Neural cell (in vitro differentiated cells): ENCODE measurements around the gene BPIFB4. TPM values are rescaled to one million over a fixed set of nuclear protein-coding genes. Genes with fewer than 3 reads are reported as not detected.

ENCODE experiments used
- H2AFZ ChIP-seq: fragments of 200-600, 300-800 bp; sonication (generic), shearing (Covaris generic); 2 replicates; pipeline ENCODE4 v1.6.0; 2014; ENCODE audit warnings: low read depth, mild to moderate bottlenecking, antibody characterized with exemption, low read length, moderate library complexity
- H3F3A ChIP-seq: fragments of 200-600 bp; shearing (Covaris generic); 2 replicates; pipeline ENCODE4 v1.6.1; 2016; ENCODE audit warnings: mild to moderate bottlenecking, moderate library complexity, mixed read lengths, antibody characterized with exemption, low read length; ENCODE audit not compliant: insufficient read depth, poor library complexity, severe bottlenecking
- H3K27ac ChIP-seq: fragments of 200-600, 300-800 bp; sonication (generic), shearing (Covaris generic); 2 replicates; pipeline ENCODE4 v1.5.1; 2014; ENCODE audit warnings: mild to moderate bottlenecking, low read length, moderate library complexity
- H3K27me3 ChIP-seq: fragments of 300-800, 200-600 bp; sonication (generic), shearing (Covaris generic); 2 replicates; pipeline ENCODE4 v1.6.0; 2014; ENCODE audit warnings: mild to moderate bottlenecking, low read depth, low read length, moderate library complexity; ENCODE audit not compliant: insufficient read depth
- H3K36me3 ChIP-seq: fragments of 300-800, 200-600 bp; sonication (generic), shearing (Covaris generic); 2 replicates; pipeline ENCODE4 v1.5.1; 2014; ENCODE audit warnings: mild to moderate bottlenecking, antibody characterized with exemption, low read length, moderate library complexity; ENCODE audit not compliant: insufficient read depth
- H3K4me2 ChIP-seq: fragments of 300-800, 200-600 bp; sonication (generic), shearing (Covaris generic); 2 replicates; pipeline ENCODE4 v1.6.0; 2014; ENCODE audit warnings: mild to moderate bottlenecking, low read length
- H3K4me3 ChIP-seq: fragments of 300-800, 200-600 bp; sonication (generic), shearing (Covaris generic); 2 replicates; pipeline ENCODE4 v1.5.1; 2014; ENCODE audit warnings: mild to moderate bottlenecking, low read length, moderate library complexity
- H3K79me2 ChIP-seq: fragments of 200-600 bp; shearing (Covaris generic); replicated peaks from 2 replicates; pipeline ENCODE4 v1.6.0; 2014; ENCODE audit warnings: mild to moderate bottlenecking, low read length, moderate library complexity; ENCODE audit not compliant: insufficient read depth
- H3K9ac ChIP-seq: fragments of 300-800, 200-600 bp; sonication (generic), shearing (Covaris generic); 2 replicates; pipeline ENCODE4 v1.6.1; 2016; ENCODE audit warnings: mild to moderate bottlenecking, low read length, mixed read lengths
- H3K9me2 ChIP-seq: fragments of 200-600 bp; shearing (Covaris generic); 2 replicates; pipeline ENCODE4 v1.6.1; 2016; ENCODE audit warnings: mild to moderate bottlenecking, low read length, mixed read lengths; ENCODE audit not compliant: insufficient read depth
- H3K9me3 ChIP-seq: fragments of 200-600, 300-800 bp; sonication (generic), shearing (Covaris generic); 2 replicates; pipeline ENCODE4 v1.6.1; 2016; ENCODE audit warnings: mild to moderate bottlenecking, mixed run types, low read length, moderate library complexity, mixed read lengths
- H4K20me1 ChIP-seq: fragments of 200-600 bp; shearing (Covaris generic); 2 replicates; pipeline ENCODE4 v1.6.1; 2016; ENCODE audit warnings: mild to moderate bottlenecking, mixed run types; ENCODE audit not compliant: insufficient read depth
- CTCF ChIP-seq: fragments of 450-650 bp; IDR thresholded peaks from 2 replicates; pipeline ENCODE4 v1.5.1; 2014; ENCODE audit warnings: antibody characterized with exemption, mild to moderate bottlenecking, moderate library complexity; ENCODE audit not compliant: poor library complexity, severe bottlenecking
- EP300 ChIP-seq: fragments of 450-650 bp; conservative IDR thresholded peaks from 2 replicates; pipeline ENCODE4 v1.6.1; 2014; ENCODE audit warnings: antibody characterized with exemption, mild to moderate bottlenecking, moderate library complexity; ENCODE audit not compliant: poor library complexity, severe bottlenecking
- EZH2 ChIP-seq: fragments of 200-600, 300-800 bp; shearing (Covaris generic), sonication (generic); IDR thresholded peaks from 2 replicates; pipeline ENCODE4 v1.6.1; 2014; ENCODE audit warnings: antibody characterized with exemption, low read length, borderline replicate concordance, mild to moderate bottlenecking; ENCODE audit not compliant: insufficient read depth, poor library complexity, severe bottlenecking
- MXI1 ChIP-seq: fragments of 450-650 bp; conservative IDR thresholded peaks from 2 replicates; pipeline ENCODE4 v1.6.1; 2014; ENCODE audit warnings: antibody characterized with exemption, mild to moderate bottlenecking; ENCODE audit not compliant: poor library complexity, severe bottlenecking
- POLR2AphosphoS5 ChIP-seq: IDR thresholded peaks from 2 replicates; pipeline ENCODE4 v1.6.1; 2012
- RAD21 ChIP-seq: fragments of 450-650 bp; conservative IDR thresholded peaks from 2 replicates; pipeline ENCODE4 v1.6.1; 2014; ENCODE audit warnings: antibody characterized with exemption, mild to moderate bottlenecking, moderate library complexity
- SMC3 ChIP-seq: fragments of 450-650 bp; conservative IDR thresholded peaks from 2 replicates; pipeline ENCODE4 v1.6.1; 2014; ENCODE audit warnings: antibody characterized with exemption, mild to moderate bottlenecking, moderate library complexity; ENCODE audit not compliant: poor library complexity
- TAF1 ChIP-seq: IDR thresholded peaks from 2 replicates; pipeline ENCODE4 v1.6.1; 2012; ENCODE audit warnings: low read depth
- polyA plus RNA-seq: library from polyadenylated mRNA; depleted of rRNA; stranded (reverse); fragments of >200 nt; gene quantifications from 2 replicates; pipeline ENCODE4 v1.2.3, GENCODE V29; 2014
- TF ChIP-seq, protein P1 (sequence below): IDR thresholded peaks from 2 replicates; pipeline ENCODE4 v1.6.1; 2012; ENCODE audit warnings: borderline replicate concordance

The BPIFB4 gene
- polyA plus RNA-seq, 1 donor from 2014 or later = not detected

GRCh38 chr20:33092361-33092760 is 12.9 kb downstream of the BPIFB4 start:
- Histone ChIP-seq H3K27ac (no peak overlapping the region), H3K4me3 (no peak overlapping the region), H2AFZ (no peak overlapping the region), H3K4me2 (no peak overlapping the region), H3F3A (no peaks in the 10 kb centered on the region), H3K36me3 (no peaks in the 10 kb centered on the region), H3K27me3 (no peaks in the 10 kb centered on the region), H3K9me2 (no peaks in the 10 kb centered on the region), H3K9me3 (no peaks in the 10 kb centered on the region), H3K9ac (no peak overlapping the region), H3K79me2 (no peaks in the 10 kb centered on the region), H4K20me1 (no peaks in the 10 kb centered on the region)
- TF ChIP-seq MXI1 (no peak), POLR2AphosphoS5 (no peak), TAF1 (no peak), SMC3 (no peak), EP300 (no peak), RAD21 (no peak), EZH2 (no peak), CTCF (no peak)
- TF ChIP-seq, protein P1, sequence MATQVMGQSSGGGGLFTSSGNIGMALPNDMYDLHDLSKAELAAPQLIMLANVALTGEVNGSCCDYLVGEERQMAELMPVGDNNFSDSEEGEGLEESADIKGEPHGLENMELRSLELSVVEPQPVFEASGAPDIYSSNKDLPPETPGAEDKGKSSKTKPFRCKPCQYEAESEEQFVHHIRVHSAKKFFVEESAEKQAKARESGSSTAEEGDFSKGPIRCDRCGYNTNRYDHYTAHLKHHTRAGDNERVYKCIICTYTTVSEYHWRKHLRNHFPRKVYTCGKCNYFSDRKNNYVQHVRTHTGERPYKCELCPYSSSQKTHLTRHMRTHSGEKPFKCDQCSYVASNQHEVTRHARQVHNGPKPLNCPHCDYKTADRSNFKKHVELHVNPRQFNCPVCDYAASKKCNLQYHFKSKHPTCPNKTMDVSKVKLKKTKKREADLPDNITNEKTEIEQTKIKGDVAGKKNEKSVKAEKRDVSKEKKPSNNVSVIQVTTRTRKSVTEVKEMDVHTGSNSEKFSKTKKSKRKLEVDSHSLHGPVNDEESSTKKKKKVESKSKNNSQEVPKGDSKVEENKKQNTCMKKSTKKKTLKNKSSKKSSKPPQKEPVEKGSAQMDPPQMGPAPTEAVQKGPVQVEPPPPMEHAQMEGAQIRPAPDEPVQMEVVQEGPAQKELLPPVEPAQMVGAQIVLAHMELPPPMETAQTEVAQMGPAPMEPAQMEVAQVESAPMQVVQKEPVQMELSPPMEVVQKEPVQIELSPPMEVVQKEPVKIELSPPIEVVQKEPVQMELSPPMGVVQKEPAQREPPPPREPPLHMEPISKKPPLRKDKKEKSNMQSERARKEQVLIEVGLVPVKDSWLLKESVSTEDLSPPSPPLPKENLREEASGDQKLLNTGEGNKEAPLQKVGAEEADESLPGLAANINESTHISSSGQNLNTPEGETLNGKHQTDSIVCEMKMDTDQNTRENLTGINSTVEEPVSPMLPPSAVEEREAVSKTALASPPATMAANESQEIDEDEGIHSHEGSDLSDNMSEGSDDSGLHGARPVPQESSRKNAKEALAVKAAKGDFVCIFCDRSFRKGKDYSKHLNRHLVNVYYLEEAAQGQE = no peak

DNA sequence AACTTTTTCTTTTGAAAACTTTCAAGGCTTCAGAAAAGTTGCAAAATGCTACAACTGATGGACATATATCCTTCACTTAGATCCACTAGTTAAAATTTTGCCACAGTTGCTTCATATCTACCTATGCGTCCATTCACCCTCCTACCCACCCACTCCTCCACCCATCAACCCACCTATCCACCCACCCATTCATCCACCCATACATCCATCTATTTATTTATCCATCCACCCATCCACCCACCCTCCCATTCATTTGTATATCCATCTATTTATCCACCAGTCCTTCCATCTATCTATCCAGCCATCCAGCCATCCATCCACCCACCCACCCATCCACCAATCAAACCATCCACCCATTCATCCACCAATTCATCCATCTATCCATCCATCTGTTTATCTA is 13.6 kb downstream of the BPIFB4 start:
- no peak for TF ChIP-seq SMC3

GRCh38 chr20:33093582-33093981 is 14.1 kb downstream of the BPIFB4 start:
- H3K4me2 ChIP-seq = no peak overlapping the region
- H3F3A ChIP-seq = no peaks in the 10 kb centered on the region
- no peaks in the 10 kb centered on the region for H4K20me1 ChIP-seq
- no peaks in the 10 kb centered on the region for H3K9me3 ChIP-seq
- no peak overlapping the region for H3K9ac ChIP-seq
- H3K27ac ChIP-seq = no peak overlapping the region
- no peaks in the 10 kb centered on the region for H3K36me3 ChIP-seq
- H3K4me3 ChIP-seq = no peak overlapping the region
- no peak for TF ChIP-seq EZH2
- no peak for TF ChIP-seq EP300
- TF ChIP-seq, protein P1 = no peak
- TF ChIP-seq MXI1 = no peak
- no peak for TF ChIP-seq SMC3
- no peak for TF ChIP-seq RAD21
- TF ChIP-seq CTCF = no peak
- TF ChIP-seq POLR2AphosphoS5 = no peak
- TF ChIP-seq TAF1 = no peak
- H3K9me2 ChIP-seq = no peaks in the 10 kb centered on the region
- no peaks in the 10 kb centered on the region for H3K79me2 ChIP-seq
- H2AFZ ChIP-seq = no peak overlapping the region
- no peaks in the 10 kb centered on the region for H3K27me3 ChIP-seq

More for the DNA sequence above, 13.6 kb downstream of the BPIFB4 start:
- Histone ChIP-seq H2AFZ (no peak overlapping the region), H3K27me3 (no peaks in the 10 kb centered on the region), H3K36me3 (no peaks in the 10 kb centered on the region), H3K9ac (no peak overlapping the region), H3K79me2 (no peaks in the 10 kb centered on the region), H3K9me2 (no peaks in the 10 kb centered on the region), H3K4me2 (no peak overlapping the region), H4K20me1 (no peaks in the 10 kb centered on the region), H3K4me3 (no peak overlapping the region), H3F3A (no peaks in the 10 kb centered on the region), H3K27ac (no peak overlapping the region), H3K9me3 (no peaks in the 10 kb centered on the region)
